Stimulated activated CD4-positive, alpha-beta T cell treated with anti-CD3 and anti-CD28 coated beads, Interleukin-4, amount 100 ng/mL, for 4 hours (primary cell): ENCODE results near the gene BTNL9.
"Not testable (repeated sequence)": the region's sequence is repeated elsewhere in the genome, so short reads cannot be mapped to it uniquely, and the experiment has no call there.

Experiments
- DNase-seq, 2 experiments: peaks; one replicate each; pipeline ENCODE4 v3.0.0-alpha.2; 2020

The BTNL9 gene

GRCh38 chr5:181043285-181044092 lies 3.4 kb downstream of the BTNL9 start:
- no peak for DNase-seq

- DNase-seq = no peak
Measured at GRCh38 chr5:181044093-181044599, 4.1 kb downstream of the BTNL9 start.

GRCh38 chr5:181044662-181045305 lies 4.7 kb downstream of the BTNL9 start:
- DNase-seq = no peak

- DNase-seq = no peak
Measured at GRCh38 chr5:181045316-181045715, 5.2 kb downstream of the BTNL9 start.

- not testable (repeated sequence) for DNase-seq
Measured at GRCh38 chr5:181045857-181046256, 5.8 kb downstream of the BTNL9 start.

GRCh38 chr5:181047288-181047687 lies 7.2 kb downstream of the BTNL9 start:
- DNase-seq = no peak

- DNase-seq = no peak
Measured at GRCh38 chr5:181047921-181048320, 7.9 kb downstream of the BTNL9 start.

GRCh38 chr5:181050016-181050415 lies 9.9 kb downstream of the BTNL9 start:
- no peak for DNase-seq

- DNase-seq = no peak
Measured at GRCh38 chr5:181051841-181052671, 12.0 kb downstream of the BTNL9 start.

- peak in 1 of 2 experiments; percentile 19 for DNase-seq
Measured at GRCh38 chr5:181052672-181053487, 12.8 kb downstream of the BTNL9 start.

- no peak for DNase-seq
Measured at GRCh38 chr5:181053488-181054121, 13.5 kb downstream of the BTNL9 start.

- DNase-seq = no peak
Measured at GRCh38 chr5:181054138-181054537, 14.1 kb downstream of the BTNL9 start.

- DNase-seq = no peak
Measured at GRCh38 chr5:181054871-181055459, 14.9 kb downstream of the BTNL9 start.

- DNase-seq = no peak
Measured at GRCh38 chr5:181056431-181056830, 16.4 kb downstream of the BTNL9 start.

- no peak for DNase-seq
Measured at GRCh38 chr5:181058321-181058720, 18.3 kb downstream of the BTNL9 start.

- no peak for DNase-seq
Measured at GRCh38 chr5:181058786-181059296, 18.8 kb downstream of the BTNL9 start.

GRCh38 chr5:181059297-181060230 lies 19.5 kb downstream of the BTNL9 start:
- DNase-seq = no peak

GRCh38 chr5:181060231-181060590 lies 20.1 kb downstream of the BTNL9 start:
- no peak for DNase-seq

- DNase-seq = no peak
Measured at GRCh38 chr5:181060924-181061323, 20.9 kb downstream of the BTNL9 start.

GRCh38 chr5:181061645-181062044 lies 21.6 kb downstream of the BTNL9 start:
- no peak for DNase-seq
